GM21526 (cell line): Measurements from ENCODE around the gene ACOT9.
"Not testable (repeated sequence)": the region's sequence is repeated elsewhere in the genome, so short reads cannot be mapped to it uniquely, and the experiment has no call there.

Source experiments
- ATAC-seq: cut with Tn5 transposase; IDR thresholded peaks from one replicate; pipeline ENCODE4 v1.9.1; 2021; ENCODE audit warnings: moderate library complexity; ENCODE audit not compliant: unreplicated experiment, low FRiP score

The ACOT9 gene, protein sequence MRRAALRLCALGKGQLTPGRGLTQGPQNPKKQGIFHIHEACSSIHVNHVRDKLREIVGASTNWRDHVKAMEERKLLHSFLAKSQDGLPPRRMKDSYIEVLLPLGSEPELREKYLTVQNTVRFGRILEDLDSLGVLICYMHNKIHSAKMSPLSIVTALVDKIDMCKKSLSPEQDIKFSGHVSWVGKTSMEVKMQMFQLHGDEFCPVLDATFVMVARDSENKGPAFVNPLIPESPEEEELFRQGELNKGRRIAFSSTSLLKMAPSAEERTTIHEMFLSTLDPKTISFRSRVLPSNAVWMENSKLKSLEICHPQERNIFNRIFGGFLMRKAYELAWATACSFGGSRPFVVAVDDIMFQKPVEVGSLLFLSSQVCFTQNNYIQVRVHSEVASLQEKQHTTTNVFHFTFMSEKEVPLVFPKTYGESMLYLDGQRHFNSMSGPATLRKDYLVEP

DNA sequence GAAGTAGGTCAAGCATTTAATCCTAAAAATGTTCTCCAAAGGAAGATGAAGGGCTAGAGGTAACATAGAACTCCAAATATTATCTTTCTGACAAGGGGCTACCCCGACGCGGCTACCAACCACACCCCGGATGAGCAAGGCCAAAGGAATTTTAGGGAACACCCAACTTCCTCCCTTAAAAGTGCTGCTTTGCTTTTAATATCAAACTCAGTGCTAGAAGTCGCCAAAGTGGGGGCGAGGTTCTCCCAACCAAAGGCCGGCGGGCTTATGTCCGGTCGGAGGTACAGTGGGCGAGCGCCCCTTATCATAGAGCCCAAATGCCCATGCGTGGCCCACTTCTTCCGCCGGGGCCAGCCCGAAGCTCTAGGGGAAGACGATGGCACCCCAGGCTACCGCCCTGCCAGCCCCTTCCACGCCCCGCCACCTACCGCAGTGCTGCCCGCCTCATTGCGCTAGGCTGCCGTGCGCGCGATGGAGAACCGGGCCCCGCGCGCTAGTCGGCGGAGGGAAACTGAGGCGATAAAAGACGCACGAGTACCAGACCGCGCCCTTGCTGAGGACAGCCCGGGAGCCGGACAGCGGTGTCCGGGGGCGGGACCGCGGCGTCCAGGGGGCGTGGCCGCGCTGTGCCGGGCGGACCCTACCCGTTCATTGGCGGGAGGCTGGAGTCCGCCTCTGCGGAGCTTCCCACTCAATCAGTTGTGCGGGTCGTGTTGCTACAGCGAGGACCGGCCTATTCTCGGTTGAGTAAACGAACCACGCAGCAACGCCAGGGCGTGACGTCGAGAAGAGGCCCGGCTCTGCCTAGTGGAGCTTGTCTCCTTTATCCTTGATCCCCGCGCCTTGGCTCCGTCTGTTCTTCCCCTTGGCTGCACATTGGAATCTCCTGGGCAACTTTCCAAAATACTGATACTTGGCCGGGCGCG lies at the start of gene ACOT9:
TSS of gene ACOT9 (minus strand) at position 580 of the 926 bp plus-strand sequence. CDS start at position 448, 132 bp downstream.
- peak; percentile 93 for ATAC-seq

DNA sequence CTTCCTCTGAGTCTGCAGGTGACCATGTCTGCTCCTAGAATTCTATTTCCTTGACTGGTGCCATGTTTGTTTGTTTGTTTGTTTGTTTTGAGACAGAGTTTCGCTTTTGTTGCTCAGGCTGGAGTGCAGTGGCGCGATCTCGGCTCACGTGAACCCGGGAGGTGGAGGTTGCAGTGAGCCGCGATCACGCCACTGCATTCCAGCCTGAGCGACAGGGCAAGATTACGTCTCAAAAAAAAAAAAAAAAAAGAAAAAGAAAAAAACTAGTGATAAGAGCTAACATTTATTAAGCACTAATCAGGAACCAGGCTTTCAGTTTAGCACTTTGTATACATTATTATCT lies 47.0 kb upstream of the ACOT9 start:
- ATAC-seq: no peak

DNA sequence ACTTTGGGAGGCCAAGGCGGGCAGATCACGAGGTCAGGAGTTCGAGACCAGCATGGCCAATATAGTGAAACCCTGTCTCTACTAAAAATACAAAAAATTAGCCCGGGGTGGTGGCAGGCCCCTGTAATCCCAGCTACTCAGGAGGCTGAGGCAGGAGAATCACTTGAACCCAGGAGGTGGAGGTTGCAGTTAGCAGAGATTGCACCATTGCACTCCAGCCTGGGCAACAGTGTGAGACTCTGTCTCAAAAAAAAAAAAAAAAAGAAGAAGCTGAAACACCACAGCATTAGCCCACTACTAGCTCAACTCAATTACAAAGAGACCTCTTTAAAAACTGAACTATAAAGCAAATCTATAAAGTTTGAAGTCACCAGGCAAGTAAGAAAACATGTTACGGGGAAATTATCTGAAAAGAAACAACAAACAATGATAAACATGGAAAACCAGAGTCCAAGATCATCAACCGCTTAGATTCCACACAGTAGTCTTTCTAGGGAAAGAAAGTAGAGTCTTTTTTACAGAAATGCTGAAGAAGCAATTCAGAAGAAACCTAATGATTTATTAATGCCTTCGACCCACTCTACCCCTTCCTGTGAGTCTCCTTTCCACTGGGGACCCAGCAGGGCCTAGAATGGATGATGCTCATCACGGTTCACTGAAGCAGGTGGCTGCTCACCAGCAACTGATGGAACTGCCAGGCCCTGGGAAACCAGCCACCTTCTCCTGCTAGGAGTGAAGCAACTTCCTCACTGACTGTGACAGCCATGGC lies 46.5 kb upstream of the ACOT9 start:
- no peak for ATAC-seq

DNA sequence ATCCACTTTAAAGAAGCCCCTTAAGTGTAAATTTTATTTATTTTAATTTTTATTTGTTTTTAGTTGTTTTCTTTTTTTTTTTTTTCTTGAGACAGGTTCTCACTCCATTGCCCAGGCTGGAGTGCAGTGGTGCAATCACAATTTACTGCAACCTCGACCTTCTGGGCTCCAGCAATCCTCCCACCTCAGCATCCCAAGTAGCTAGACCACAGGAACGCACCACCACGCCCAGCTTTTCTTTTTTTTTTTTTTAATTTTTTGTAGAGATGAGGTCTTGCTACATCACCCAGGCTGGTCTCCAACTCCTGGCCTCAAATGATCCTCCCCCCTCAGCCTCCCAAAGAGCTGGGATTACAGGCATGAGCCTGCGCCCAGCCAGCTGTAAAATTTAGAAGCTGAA lies 45.9 kb upstream of the ACOT9 start:
- no peak for ATAC-seq

DNA sequence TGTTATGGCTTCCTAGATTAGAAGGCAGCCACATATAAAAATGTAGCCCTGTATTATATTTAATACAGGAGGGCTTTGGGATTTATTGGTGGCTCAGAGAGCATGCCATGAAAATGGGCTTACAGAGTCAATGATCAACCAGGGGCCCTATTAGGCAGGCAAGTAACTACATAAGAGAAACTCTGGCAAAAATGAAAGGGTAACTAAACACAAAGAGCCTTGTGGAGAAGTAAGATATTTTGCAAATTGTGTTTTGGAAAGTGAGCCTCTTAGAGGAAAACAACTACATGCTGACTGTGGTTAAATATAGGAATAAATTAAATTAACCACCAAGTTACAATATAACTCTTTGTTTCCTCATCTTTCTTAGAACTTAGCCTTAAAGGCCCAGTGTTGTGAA lies 45.4 kb upstream of the ACOT9 start:
- no peak for ATAC-seq

DNA sequence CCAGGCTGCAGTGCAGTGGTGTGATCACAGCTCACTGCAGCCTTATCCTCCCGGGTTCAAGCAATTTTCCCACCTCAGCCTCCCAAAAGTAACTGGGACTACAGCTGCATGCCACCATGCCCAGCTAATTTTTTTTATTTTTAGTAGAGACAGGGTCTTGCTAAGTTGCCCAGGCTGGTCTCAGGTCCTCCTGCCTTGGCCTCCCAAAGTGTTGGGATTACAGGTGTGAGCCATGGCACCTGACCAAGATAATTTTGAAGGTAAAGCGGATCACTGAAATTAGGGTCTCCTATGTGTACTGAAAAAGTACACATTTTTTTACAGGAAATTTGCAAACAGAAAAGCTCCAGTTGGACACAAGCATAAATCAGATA lies 44.7 kb upstream of the ACOT9 start:
- ATAC-seq: no peak

DNA sequence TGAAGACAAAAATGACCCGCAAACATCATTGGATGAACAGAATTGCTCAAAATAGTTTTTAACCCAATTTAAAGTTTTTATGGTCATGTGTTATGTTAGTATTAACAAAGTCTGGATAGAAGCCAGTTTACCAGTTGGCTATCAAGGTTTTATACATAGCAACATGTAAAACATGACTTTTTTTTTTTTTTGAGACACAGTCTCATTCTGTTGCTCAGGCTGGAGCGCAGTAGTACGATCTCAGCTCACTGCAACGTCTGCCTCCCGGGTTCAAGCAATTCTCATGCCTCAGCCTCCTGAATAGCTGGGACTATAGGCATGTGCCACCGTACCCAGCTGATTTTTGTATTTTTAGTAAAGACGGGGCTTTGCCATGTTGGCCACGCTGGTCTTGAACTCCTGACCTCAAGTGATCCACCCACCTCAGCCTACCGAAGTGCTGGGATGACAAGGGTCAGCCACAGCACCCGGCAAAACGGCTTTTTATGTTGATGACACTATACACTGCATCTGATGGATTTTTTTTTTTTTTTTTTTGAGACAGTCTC lies 43.3 kb upstream of the ACOT9 start:
- ATAC-seq: no peak

DNA sequence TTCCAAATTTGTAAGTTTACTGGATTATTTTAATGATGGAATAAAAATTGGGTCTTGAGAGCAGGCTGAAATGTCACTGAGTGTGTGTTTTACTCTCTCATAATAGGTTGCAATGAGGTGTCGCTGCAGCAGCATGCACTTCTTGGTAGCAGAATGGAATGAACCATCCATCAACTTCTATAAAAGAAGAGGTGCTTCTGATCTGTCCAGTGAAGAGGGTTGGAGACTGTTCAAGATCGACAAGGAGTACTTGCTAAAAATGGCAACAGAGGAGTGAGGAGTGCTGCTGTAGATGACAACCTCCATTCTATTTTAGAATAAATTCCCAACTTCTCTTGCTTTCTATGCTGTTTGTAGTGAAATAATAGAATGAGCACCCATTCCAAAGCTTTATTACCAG lies 42.5 kb upstream of the ACOT9 start:
- ATAC-seq: no peak

DNA sequence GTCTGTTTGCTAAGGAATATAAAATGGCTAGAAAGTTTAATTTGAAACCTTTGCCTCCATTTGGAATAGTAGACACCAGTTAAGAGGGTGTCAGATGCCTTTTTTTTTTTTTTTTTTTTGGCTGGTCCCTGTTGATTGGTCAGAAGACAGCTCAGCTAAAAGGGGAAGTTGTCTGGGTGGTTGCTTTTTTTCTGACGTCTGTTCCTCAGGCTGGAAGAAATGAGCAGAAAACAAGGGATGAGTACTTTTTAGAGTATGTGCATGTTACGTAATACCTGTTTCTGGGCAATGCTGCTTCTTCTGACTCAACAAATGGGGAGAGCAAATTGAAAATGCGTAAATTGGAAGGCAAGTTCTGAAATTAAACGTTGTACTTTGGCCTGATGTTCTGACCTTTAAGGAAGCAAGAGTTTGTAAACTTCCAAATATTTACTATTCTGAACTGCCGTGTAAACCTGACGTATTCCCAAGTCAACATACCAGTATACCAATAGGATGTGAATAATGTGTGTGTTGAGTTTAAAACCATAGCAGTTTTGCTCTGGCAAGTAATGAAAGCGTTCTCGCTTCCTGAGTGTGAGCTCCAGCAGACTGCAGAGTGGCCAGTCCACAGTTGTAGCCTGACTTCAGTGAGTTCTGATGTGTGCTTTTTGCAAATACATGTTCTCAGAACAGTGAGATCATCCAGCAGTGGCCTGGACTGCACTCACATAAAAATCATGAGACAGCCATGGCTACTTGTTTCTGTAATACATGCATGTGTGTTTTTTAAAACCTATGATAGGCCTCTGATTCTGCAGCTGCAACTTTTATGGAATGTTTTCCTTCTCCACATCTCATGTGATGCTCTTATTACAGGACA lies 41.6 kb upstream of the ACOT9 start:
- ATAC-seq: no peak

DNA sequence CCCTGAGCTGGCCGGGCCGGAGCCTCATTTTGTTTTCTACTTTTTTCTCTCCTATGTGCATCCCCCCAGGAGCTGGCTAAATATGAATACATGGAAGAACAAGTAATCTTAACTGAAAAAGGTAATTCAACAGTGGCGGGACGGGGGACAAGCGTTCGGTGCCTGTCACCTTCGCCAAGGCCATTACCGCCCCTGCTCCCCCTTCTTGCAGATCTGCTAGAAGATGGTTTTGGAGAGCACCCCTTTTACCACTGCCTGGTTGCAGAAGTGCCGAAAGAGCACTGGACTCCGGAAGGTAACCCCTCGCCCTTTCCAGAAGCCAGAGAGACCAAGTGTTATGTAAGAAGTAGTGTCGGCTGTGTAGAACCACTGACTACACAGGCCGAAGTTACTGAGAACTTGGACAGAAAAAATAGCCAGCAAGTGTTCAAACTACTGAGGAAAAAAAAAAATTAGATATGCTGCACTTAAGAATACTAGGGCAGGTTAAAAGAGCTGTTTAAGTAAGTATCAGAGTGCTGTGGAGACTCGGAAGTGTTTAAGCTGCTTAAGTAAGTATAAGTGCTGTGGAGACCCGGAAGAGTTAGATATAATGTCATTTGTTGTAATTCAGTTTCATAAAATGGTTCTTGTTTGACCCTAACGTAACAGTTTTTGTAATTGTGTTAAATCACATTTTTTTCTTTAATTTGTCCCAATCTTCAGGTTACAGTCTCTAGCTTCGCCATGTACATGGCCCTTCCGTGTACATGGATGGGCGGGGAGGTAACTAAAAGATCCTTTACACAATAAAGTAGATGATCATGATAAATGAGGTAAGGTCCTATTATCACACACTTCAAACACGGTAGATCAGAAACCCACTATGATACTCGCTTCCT lies 40.8 kb upstream of the ACOT9 start:
- no peak for ATAC-seq

DNA sequence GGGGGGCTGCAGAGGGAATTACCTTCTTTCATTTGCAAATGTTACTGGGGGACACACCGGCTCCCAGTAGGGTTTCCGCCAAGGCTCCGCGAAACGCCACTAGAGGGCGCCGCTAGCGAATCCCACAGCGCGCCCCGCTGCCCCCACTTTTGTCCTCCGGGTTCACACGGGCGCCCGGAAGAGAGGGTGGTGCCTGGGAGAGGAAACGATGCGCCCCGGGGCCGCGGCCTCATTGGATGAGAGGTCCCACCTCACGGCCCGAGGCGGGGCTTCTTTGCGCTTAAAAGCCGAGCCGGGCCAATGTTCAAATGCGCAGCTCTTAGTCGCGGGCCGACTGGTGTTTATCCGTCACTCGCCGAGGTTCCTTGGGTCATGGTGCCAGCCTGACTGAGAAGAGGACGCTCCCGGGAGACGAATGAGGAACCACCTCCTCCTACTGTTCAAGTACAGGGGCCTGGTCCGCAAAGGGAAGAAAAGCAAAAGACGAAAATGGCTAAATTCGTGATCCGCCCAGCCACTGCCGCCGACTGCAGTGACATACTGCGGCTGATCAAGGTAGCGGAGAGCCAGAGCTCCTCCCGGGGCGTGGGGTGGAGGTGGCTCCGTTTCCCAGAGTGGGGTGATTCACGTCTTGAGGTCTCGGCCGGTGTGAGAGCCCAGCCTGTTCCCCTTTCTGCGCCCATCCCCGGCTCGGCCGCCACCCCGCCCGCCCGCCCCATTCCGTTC lies 40.0 kb upstream of the ACOT9 start, which contains the start of gene SAT1:
TSS of gene SAT1 (plus strand) at position 311 of the 726 bp plus-strand sequence. CDS start at position 490, 179 bp downstream.
- ATAC-seq: peak; percentile 84

DNA sequence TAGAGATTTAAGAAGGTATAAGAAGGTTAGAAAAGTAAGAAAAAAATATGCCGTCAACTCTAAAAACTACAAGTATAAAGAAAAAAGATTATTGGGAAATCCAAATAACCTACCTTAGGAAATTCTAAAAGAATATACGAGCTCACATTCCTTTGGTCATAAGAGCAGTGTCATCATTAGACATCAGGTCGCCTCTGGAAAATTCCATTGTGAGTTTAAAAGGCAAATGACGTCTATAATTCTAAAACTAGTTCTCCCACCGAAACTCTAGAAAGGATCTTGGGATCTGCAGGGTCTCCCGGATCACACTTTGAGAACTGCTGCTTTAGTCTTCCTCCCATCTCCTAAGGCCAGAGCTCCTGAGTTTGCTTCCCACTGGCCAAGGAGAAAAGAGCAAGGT lies 39.4 kb upstream of the ACOT9 start:
- no peak for ATAC-seq

DNA sequence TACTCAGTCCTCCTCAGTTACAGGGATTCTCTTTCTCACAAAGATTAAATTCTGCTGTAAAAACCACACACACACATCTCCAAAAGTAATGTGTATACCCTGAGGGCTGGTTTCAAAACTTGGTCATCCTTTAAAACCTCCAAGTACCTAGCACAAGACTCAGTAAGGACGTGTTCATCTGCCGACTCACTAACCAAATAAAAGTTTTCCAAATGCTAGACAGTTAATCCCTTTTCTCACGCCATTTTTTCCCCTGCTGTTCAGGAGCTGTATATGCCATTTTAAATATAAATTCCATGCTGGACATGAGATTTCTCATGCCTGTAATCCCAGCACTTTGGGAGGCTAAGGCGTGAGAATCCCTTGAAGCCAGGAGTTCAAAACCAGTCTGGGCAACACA lies 35.9 kb upstream of the ACOT9 start:
- no peak for ATAC-seq

DNA sequence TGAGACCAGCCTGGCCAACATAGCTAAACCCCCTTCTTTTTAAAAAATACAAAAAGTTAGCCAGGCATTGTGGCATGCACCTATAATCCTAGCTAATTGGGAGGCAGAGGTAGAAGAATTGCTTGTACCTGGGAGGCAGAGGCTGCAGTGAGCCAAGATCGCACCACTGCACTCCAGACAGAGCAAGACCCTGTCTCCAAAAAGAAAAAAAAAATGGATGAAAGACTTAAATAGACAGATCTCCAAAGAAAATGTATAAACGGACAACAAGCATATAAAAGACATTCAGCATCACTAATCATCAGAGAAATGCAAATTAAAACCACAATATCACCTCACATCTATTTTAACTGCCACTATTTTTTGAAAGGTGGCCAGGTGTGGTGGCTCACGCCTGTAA lies 33.3 kb upstream of the ACOT9 start:
- no peak for ATAC-seq

DNA sequence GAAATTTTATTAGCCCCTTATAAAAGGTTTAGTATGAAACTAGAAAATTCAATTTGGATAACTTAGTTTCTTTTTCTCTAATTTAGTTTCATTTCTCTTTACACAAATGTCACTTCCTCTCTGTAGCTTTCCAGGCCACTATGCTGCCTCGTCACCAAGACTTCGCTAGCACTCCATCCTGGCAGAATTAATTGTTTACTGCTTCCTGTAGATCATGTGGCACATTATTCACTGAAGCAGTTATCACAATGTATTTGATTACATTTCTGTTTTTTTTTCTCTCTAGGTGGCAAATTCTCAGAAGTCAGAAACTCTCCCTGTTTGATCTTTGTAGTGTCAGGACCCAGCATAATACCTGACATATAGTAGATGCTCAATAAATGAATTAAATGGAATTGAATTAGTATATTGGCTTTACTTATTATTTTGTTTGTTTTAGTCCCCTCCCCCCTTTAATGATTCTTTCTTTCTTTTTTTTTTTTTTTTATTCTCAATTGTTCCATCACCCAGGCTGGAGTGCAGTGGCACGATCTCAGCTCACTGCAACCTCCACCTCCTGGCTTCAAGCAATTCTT lies 30.6 kb upstream of the ACOT9 start:
- peak; percentile 76 for ATAC-seq

DNA sequence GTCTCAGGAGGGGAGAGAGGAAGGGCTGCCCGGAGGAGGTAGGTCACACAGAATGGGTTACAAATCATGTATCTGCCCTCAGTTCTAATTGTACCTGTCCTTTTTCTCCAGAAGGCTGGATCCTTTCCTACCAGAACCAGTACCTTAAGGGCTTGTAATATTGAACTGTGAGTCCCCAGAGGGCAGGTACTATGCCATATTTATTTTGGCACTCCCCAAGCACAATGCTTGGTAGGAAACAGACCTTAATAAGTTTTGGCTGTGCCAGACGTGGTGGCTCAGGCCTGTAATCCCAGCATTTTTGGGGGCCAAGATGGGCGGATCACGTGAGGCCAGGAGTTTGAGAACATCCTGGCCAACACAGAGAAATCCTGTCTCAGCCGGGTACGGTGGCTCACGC lies 28.0 kb upstream of the ACOT9 start:
- not testable (repeated sequence) for ATAC-seq

DNA sequence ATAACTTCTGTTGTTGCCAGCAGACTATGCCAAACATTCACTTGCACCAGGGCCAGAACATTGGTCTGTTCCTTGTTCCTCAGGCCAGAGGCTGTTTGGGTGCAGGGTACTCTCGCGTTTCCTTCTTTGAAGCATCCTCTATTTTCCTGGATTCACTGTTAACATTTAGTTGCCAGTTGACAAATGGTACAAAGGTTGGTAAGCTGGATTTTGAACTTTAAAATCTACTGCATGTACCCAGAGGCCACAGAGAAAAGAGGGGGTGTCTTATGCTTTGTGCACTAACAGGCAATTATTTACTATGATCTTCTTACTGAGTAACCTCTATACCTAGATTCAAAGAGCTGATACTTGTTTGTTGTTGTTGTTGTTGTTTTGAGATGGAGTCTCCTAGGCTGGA lies 27.1 kb upstream of the ACOT9 start:
- no peak for ATAC-seq
